AG09309 (cell line): ENCODE measurements around the gene TMEM9.

Experiments
- DNase-seq: peaks from one replicate; pipeline ENCODE4 v3.0.0-alpha.2; 2010; ENCODE audit warnings: low read depth
- H3K4me3 ChIP-seq: 2 replicates; pipeline ENCODE4 v1.5.1; 2011; ENCODE audit warnings: mild to moderate bottlenecking, low read depth, low read length, moderate library complexity; ENCODE audit not compliant: control insufficient read depth
- CTCF ChIP-seq: IDR thresholded peaks from 2 replicates; pipeline ENCODE4 v1.5.1; 2011; ENCODE audit warnings: mild to moderate bottlenecking, low read depth, low read length, inconsistent platforms; ENCODE audit not compliant: insufficient read depth, control insufficient read depth; ENCODE audit errors: missing control alignments

Gene TMEM9

GRCh38 chr1:201125800-201126199, 28.5 kb downstream of the TMEM9 start:
- no peak overlapping the region for H3K4me3 ChIP-seq
- TF ChIP-seq CTCF, result no peak
- no peak for DNase-seq

GRCh38 chr1:201125019-201125418, 29.3 kb downstream of the TMEM9 start:
- TF ChIP-seq CTCF, result no peak
- no peak for DNase-seq
- no peak overlapping the region for H3K4me3 ChIP-seq

- DNase-seq, result no peak
- no peak for TF ChIP-seq CTCF
- no peak overlapping the region for H3K4me3 ChIP-seq
Measured at GRCh38 chr1:201123866-201124265, 30.4 kb downstream of the TMEM9 start.

GRCh38 chr1:201122321-201122957, 31.8 kb downstream of the TMEM9 start:
- TF ChIP-seq CTCF, result no peak
- no peak overlapping the region for H3K4me3 ChIP-seq
- DNase-seq, result no peak

- DNase-seq, result no peak
- no peak overlapping the region for H3K4me3 ChIP-seq
- TF ChIP-seq CTCF, result peak; percentile 57
Measured at GRCh38 chr1:201119206-201120197, 34.8 kb downstream of the TMEM9 start.

GRCh38 chr1:201116091-201116490, 38.2 kb downstream of the TMEM9 start:
- TF ChIP-seq CTCF, result no peak
- no peak for DNase-seq
- H3K4me3 ChIP-seq, result no peak overlapping the region
